Activated CD4-positive, alpha-beta T cell treated with anti-CD3 and anti-CD28 coated beads for 48 hours (primary cell): ENCODE data around the gene CXXC4.

Experiments
- DNase-seq: peaks from one replicate; pipeline ENCODE4 v3.0.0-alpha.2; 2020

The CXXC4 gene

DNA sequence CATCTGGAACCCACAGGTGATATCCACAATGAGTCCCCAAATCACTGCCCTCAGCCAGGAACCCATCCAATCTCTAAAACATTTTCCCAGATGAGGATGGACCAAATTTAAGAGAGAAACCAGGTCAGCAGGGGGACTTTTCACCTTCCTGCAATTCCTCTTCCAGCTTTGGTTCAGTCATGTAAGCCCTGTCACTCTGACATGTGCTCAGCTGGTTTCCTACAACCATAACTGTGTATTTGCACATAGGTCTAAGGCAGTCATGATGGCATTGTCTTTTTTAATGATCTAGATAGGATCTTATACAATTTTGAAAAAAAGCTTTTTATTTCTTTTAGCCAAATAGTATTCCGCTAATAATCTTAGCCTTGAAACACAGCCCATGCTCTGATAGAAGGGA is 6.5 kb downstream of the CXXC4 start:
- no peak for DNase-seq

- no peak for DNase-seq
Measured at GRCh38 chr4:104486716-104487504, 7.8 kb downstream of the CXXC4 start.

DNA sequence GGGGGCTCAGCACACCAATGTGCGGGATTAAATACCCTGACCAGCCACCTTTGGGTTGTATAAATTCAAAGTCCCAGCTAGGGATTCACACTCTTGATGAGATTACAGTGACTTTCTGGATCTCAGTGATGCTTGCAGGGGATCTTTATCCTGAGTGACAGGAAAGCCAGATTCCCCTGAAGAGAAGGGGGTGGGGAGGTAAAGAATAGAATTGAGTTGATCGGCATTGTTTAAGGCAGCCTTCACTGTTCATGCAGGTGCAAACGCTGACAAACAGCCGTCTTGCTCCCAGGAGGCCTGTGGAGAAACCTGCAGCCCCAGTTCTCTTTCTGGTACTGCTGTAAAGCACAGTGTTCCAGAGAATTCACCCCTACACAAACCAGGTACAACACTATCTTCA is 19.0 kb downstream of the CXXC4 start:
- DNase-seq: no peak

DNA sequence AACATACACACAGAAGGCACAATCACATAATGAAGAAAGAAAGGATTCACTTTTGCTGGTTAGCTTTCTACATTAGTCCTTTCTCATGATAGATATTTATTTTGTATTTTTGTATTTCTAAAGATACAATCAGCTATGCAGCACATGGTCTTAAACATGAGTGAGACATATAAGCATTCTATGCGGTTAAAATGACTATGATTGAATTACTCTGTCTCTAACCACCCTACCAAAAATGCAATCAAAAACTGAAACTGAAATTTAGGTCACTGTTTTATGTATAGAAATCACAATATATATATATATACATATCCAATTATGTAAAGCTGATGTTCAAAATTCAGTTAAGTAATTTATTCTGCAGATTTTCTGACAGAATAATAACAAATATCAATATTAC is 21.9 kb downstream of the CXXC4 start:
- DNase-seq: no peak

DNA sequence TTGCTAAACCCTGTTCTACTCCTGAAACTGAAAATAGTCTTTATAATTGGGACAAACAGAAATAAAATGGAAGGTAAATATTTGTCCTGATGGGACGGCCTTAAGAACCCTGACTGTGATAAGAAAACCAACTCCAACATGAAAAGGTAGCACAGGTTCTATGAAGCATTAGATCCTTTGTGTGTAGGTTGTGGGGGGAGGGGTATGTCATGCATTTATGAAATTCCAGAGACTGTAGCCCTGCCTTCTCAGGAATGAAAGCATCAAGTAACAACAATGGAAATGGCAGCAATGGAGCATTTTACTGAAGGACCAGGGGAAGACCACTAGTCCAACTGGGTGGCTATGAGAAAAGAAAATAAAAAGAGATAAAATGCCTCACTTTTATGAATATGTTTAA is 23.9 kb downstream of the CXXC4 start:
- no peak for DNase-seq

DNA sequence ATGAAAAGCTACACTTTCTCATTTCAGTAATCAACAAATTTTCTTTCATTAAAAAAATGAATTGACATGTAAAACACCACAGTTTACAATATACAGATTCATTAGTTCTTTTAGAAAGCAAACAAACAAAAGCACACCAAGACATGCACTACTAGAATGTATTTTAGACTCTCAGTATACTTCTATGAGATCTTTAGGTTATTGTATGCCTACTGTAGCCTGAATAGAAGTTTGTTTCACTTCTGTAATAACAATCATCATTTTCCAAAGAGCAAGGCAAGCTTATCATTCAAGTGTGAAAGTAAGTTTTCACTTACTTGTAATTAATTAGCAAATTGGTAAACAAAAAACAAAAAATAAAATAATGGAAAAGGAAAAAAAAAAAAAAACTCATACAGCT is 24.9 kb downstream of the CXXC4 start:
- DNase-seq: no peak

GRCh38 chr4:104465619-104466018 is 29.1 kb downstream of the CXXC4 start:
- DNase-seq: no peak

DNA sequence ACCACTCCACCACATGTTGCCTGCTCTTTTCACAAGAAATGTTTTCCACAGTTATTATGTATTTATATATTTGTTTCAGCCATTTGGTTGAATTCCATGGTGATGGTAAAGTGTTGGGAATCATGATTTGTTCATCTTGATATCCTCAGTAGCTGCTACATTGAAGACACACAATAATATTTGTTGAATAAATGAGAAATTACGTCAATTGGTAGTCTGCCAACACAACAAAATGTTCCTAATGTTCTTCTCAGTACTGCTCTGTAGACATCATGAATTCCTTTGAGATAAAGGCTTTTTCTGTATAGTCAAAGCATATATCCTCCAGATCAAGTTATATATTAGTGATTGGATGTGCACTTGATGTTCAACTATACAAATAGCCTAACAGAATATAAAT is 29.5 kb downstream of the CXXC4 start:
- DNase-seq: no peak

GRCh38 chr4:104462641-104463040 is 32.1 kb downstream of the CXXC4 start:
- no peak for DNase-seq

GRCh38 chr4:104457308-104457981 is 37.2 kb downstream of the CXXC4 start:
- no peak for DNase-seq

- DNase-seq: no peak
Measured at GRCh38 chr4:104451573-104451972, 43.1 kb downstream of the CXXC4 start.

- no peak for DNase-seq
Measured at GRCh38 chr4:104449537-104449936, 45.2 kb downstream of the CXXC4 start.

DNA sequence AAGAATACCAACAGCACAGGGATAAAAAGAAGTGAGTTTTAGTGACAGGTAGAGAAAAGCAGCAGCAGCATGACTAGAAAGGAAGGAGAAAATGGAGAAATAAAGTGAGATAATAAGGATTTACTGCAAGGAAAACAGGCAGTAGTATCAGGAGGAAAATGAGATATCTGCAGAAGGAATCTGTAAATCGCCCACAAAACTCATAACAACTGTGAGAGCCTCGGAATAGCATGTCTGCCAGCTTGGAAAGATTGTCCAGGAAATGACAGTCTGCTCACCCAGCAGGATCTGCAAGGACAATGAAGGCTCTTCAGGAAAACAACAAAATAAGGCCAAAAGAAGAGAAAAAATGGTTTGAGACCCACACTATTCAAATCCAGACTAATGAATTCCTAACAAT is 47.4 kb downstream of the CXXC4 start:
- DNase-seq: no peak

GRCh38 chr4:104446431-104447278 is 48.0 kb downstream of the CXXC4 start:
- DNase-seq: no peak

DNA sequence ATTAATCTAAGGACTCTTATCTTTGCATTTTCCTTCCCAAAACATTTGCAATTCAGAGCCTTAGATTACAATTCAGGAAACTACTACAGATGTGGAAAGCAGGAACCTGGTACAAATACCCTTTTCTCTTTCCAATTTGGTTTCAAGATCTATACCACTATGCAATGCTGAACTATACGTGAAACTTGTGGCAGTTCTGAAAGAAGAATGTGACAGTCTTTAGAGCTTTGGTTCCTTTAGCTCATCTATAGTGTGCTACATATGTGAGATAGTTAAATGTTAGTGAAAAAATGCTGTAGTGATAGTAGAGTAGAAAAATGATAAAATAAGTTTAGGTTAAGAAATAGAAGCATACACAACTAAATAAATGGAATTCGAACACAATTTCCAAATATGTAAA is 50.0 kb downstream of the CXXC4 start:
- no peak for DNase-seq

- no peak for DNase-seq
Measured at GRCh38 chr4:104436542-104436941, 58.2 kb downstream of the CXXC4 start.

GRCh38 chr4:104429150-104429741 is 65.4 kb downstream of the CXXC4 start:
- no peak for DNase-seq

DNA sequence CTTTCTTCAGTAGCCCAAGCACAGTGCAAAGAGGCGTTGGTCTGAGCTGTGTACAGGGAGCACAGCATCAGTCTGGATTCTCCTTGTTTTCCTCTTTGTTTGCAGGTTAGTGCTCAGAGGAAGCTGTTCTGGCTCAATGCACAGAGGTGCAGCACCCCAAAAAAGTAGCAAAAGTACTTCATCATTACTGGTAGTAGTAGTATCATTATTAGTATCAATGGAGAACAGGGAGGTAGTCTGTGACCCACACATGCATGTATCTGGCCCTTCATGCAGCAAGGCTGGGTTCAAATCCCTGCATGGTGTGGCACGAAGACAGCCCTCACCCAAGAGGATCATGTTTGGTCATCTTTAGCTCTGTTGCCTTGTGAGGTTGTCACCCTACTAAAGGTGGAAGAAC is 68.7 kb downstream of the CXXC4 start:
- DNase-seq: no peak

- DNase-seq: no peak
Measured at GRCh38 chr4:104424989-104425388, 69.7 kb downstream of the CXXC4 start.

- no peak for DNase-seq
Measured at GRCh38 chr4:104424475-104424941, 70.2 kb downstream of the CXXC4 start.

GRCh38 chr4:104421566-104421965 is 73.1 kb downstream of the CXXC4 start:
- no peak for DNase-seq

- no peak for DNase-seq
Measured at GRCh38 chr4:104420766-104421165, 73.9 kb downstream of the CXXC4 start.
